SK-N-SH treated with all-trans-retinoic acid at 6 μM for 48 hours (cell line): ENCODE measurements around the gene IL6.
A peak's percentile ranks its signal among the peaks of the same experiment; 100 is the strongest.

Source experiments
- ATAC-seq: fragments of 200-7000 bp; cut with Tn5 transposase; 3 replicates; pipeline ENCODE4 v1.9.1; 2020; ENCODE audit warnings: mild to moderate bottlenecking, moderate library complexity
- ARNTL ChIP-seq: fragments of 450-650 bp; formaldehyde crosslinking; IDR thresholded peaks from 2 replicates; pipeline ENCODE4 v1.5.0; 2020; ENCODE audit warnings: low read depth, mild to moderate bottlenecking, moderate library complexity, borderline replicate concordance
- BACH2 ChIP-seq: fragments of 250-450 bp; sonication (Bioruptor Pico); IDR thresholded peaks from 2 replicates; pipeline ENCODE4 v1.9.0; 2021; ENCODE audit warnings: mild to moderate bottlenecking, borderline replicate concordance
- CREB5 ChIP-seq: fragments of 250-450 bp; sonication (Bioruptor Pico); IDR thresholded peaks from 2 replicates; pipeline ENCODE4 v1.5.1; 2020; ENCODE audit warnings: low read depth, mild to moderate bottlenecking, moderate library complexity
- CSDC2 ChIP-seq: fragments of 250-450 bp; sonication (Bioruptor Pico); IDR thresholded peaks from 2 replicates; pipeline ENCODE4 v1.5.0; 2020; ENCODE audit warnings: mild to moderate bottlenecking, moderate library complexity
- ESRRG ChIP-seq: fragments of 250-450 bp; sonication (Bioruptor Pico); IDR thresholded peaks from 2 replicates; pipeline ENCODE4 v1.6.1; 2021; ENCODE audit warnings: mild to moderate bottlenecking
- GLIS3 ChIP-seq: fragments of 250-450 bp; sonication (Bioruptor Pico); IDR thresholded peaks from 2 replicates; pipeline ENCODE4 v1.5.0; 2020; ENCODE audit warnings: mild to moderate bottlenecking, moderate library complexity
- ISL1 ChIP-seq: fragments of 250-450 bp; sonication (Bioruptor Pico); IDR thresholded peaks from 2 replicates; pipeline ENCODE4 v2.1.2; 2022; ENCODE audit warnings: mild to moderate bottlenecking, moderate library complexity
- OSR1 ChIP-seq: fragments of 250-450 bp; sonication (Bioruptor Pico); IDR thresholded peaks from 2 replicates; pipeline ENCODE4 v1.8.0; 2022; ENCODE audit warnings: moderate library complexity, mild to moderate bottlenecking, inconsistent platforms
- PATZ1 ChIP-seq: fragments of 250-450 bp; sonication (Bioruptor Pico); IDR thresholded peaks from 2 replicates; pipeline ENCODE4 v1.8.0; 2020; ENCODE audit warnings: mild to moderate bottlenecking, moderate library complexity, borderline replicate concordance
- POU6F1 ChIP-seq: fragments of 250-450 bp; sonication (Bioruptor Pico); IDR thresholded peaks from 2 replicates; pipeline ENCODE4 v1.8.0; 2021; ENCODE audit warnings: low read depth, mild to moderate bottlenecking, moderate library complexity, borderline replicate concordance
- PPARA ChIP-seq: fragments of 250-450 bp; sonication (Bioruptor Pico); IDR thresholded peaks from 2 replicates; pipeline ENCODE4 v1.5.0; 2020; ENCODE audit warnings: mild to moderate bottlenecking, borderline replicate concordance
- RARB ChIP-seq: fragments of 250-450 bp; sonication (Bioruptor Pico); IDR thresholded peaks from 2 replicates; pipeline ENCODE4 v1.8.0; 2021; ENCODE audit warnings: mild to moderate bottlenecking, moderate library complexity
- SNAI2 ChIP-seq: fragments of 250-450 bp; sonication (Bioruptor Pico); IDR thresholded peaks from 2 replicates; pipeline ENCODE4 v1.5.0; 2020; ENCODE audit warnings: mild to moderate bottlenecking, moderate library complexity
- TCF4 ChIP-seq: fragments of 250-450 bp; sonication (Bioruptor Pico); IDR thresholded peaks from 2 replicates; pipeline ENCODE4 v1.8.0; 2021; ENCODE audit warnings: mild to moderate bottlenecking, moderate library complexity, borderline replicate concordance
- TOX ChIP-seq: fragments of 250-450 bp; sonication (Bioruptor Pico); IDR thresholded peaks from 2 replicates; pipeline ENCODE4 v1.8.0; 2021; ENCODE audit warnings: mild to moderate bottlenecking, moderate library complexity, borderline replicate concordance
- TSHZ2 ChIP-seq: fragments of 250-450 bp; sonication (Bioruptor Pico); IDR thresholded peaks from 2 replicates; pipeline ENCODE4 v1.5.0; 2020; ENCODE audit warnings: mild to moderate bottlenecking, moderate library complexity
- ZC3H10 ChIP-seq: fragments of 250-450 bp; sonication (Bioruptor Pico); IDR thresholded peaks from 2 replicates; pipeline ENCODE4 v1.5.1; 2021; ENCODE audit warnings: mild to moderate bottlenecking, moderate library complexity
- ZFP3 ChIP-seq: fragments of 250-450 bp; sonication (Bioruptor Pico); IDR thresholded peaks from 2 replicates; pipeline ENCODE4 v1.5.0; 2020; ENCODE audit warnings: mild to moderate bottlenecking, moderate library complexity
- ZFP30 ChIP-seq: fragments of 450-650 bp; formaldehyde crosslinking; IDR thresholded peaks from 2 replicates; pipeline ENCODE4 v1.5.0; 2022; ENCODE audit warnings: mild to moderate bottlenecking, moderate library complexity
- ZNF565 ChIP-seq: fragments of 450-650 bp; formaldehyde crosslinking; conservative IDR thresholded peaks from 2 replicates; pipeline ENCODE4 v1.5.0; 2020; ENCODE audit warnings: low read depth, mild to moderate bottlenecking, moderate library complexity
- ZNF70 ChIP-seq: fragments of 450-650 bp; formaldehyde crosslinking; IDR thresholded peaks from 2 replicates; pipeline ENCODE4 v1.5.0; 2020; ENCODE audit warnings: mild to moderate bottlenecking, moderate library complexity
- ZNF8 ChIP-seq: fragments of 450-650 bp; formaldehyde crosslinking; IDR thresholded peaks from 2 replicates; pipeline ENCODE4 v1.5.0; 2020; ENCODE audit warnings: mild to moderate bottlenecking, moderate library complexity

IL6 gene

GRCh38 chr7:22726345-22726906 is 574 bp upstream of the IL6 start:
- ATAC-seq = peak; percentile 80
- no peak for TF ChIP-seq PATZ1 (CRISPR knock-in tag)
- no peak for TF ChIP-seq RARB (CRISPR knock-in tag)
- no peak for TF ChIP-seq ZFP3 (CRISPR knock-in tag)
- TF ChIP-seq CSDC2 (CRISPR knock-in tag) = no peak
- TF ChIP-seq ISL1 (CRISPR knock-in tag) = no peak
- TF ChIP-seq ZC3H10 = no peak
- TF ChIP-seq ARNTL (CRISPR knock-in tag) = no peak
- no peak for TF ChIP-seq ZNF70
- TF ChIP-seq BACH2 = no peak
- TF ChIP-seq OSR1 (CRISPR knock-in tag) = no peak
- TF ChIP-seq TCF4 (CRISPR knock-in tag) = no peak
- TF ChIP-seq PPARA (CRISPR knock-in tag) = no peak
- no peak for TF ChIP-seq CREB5 (CRISPR knock-in tag)
- no peak for TF ChIP-seq ESRRG (CRISPR knock-in tag)

GRCh38 chr7:22727714-22728035 is 675 bp downstream of the IL6 start:
- TF ChIP-seq ESRRG (CRISPR knock-in tag) = no peak
- no peak for TF ChIP-seq TOX
- TF ChIP-seq CSDC2 (CRISPR knock-in tag) = no peak
- TF ChIP-seq, all 23 proteins: peak for 0

GRCh38 chr7:22728401-22729029 is 1.5 kb downstream of the IL6 start:
- TF ChIP-seq CSDC2 (CRISPR knock-in tag) (no peak), POU6F1 (CRISPR knock-in tag) (no peak), ESRRG (CRISPR knock-in tag) (no peak), TCF4 (CRISPR knock-in tag) (no peak), ZC3H10 (no peak), BACH2 (no peak), OSR1 (CRISPR knock-in tag) (no peak), ZNF8 (no peak), ARNTL (CRISPR knock-in tag) (no peak), SNAI2 (CRISPR knock-in tag) (no peak), ISL1 (CRISPR knock-in tag) (no peak), TSHZ2 (CRISPR knock-in tag) (no peak), TOX (no peak), ZNF70 (no peak), GLIS3 (no peak), RARB (CRISPR knock-in tag) (no peak)
- no peak for ATAC-seq

More at GRCh38 chr7:22727714-22728035, 675 bp downstream of the IL6 start:
- no peak for ATAC-seq

- no peak for ATAC-seq
- TF ChIP-seq TCF4 (CRISPR knock-in tag) (no peak), BACH2 (no peak), OSR1 (CRISPR knock-in tag) (no peak), GLIS3 (no peak), TOX (no peak), ISL1 (CRISPR knock-in tag) (no peak), PPARA (CRISPR knock-in tag) (no peak), ZFP30 (CRISPR knock-in tag) (no peak), SNAI2 (CRISPR knock-in tag) (no peak), ZNF565 (no peak), ZNF8 (no peak), CREB5 (CRISPR knock-in tag) (no peak)
- TF ChIP-seq, all 23 proteins: peak for 0
Measured at GRCh38 chr7:22729180-22729825, 2.3 kb downstream of the IL6 start.
